Lung (tissue), 12 donors: ENCODE results near the gene RALGAPA2. TPM values are rescaled to one million over a fixed set of nuclear protein-coding genes. Genes with fewer than 3 reads are reported as not detected.

Experiments
- ATAC-seq: fragments of 200-7000 bp; cut with Tn5 transposase; one replicate; pipeline ENCODE4 v1.9.1; 2020; ENCODE audit warnings: moderate number of reproducible peaks; ENCODE audit not compliant: insufficient read depth, low FRiP score
- DNase-seq, 3 donors: peaks; one replicate each; pipeline ENCODE4 v3.0.0-alpha.2; 2013 to 2017
- H3K27ac ChIP-seq, 2 donors: one replicate each; pipeline ENCODE4 v1.5.1; 2013; ENCODE audit warnings: mild to moderate bottlenecking in 2 of 2, moderate library complexity in 2 of 2, control low read depth in 1 of 2, inconsistent platforms in 1 of 2, low read depth in 1 of 2, low read length in 1 of 2
- H3K27me3 ChIP-seq, 3 donors: one replicate each; pipeline ENCODE4 v1.5.1; 2013; ENCODE audit warnings: low read length in 2 of 3; ENCODE audit not compliant: control insufficient read depth in 3 of 3, insufficient read depth in 3 of 3
- H3K36me3 ChIP-seq, 4 donors: one replicate each; pipeline ENCODE4 v1.5.1; 2013; ENCODE audit warnings: low read length in 4 of 4, mild to moderate bottlenecking in 1 of 4, moderate library complexity in 1 of 4; ENCODE audit not compliant: control insufficient read depth in 4 of 4, insufficient read depth in 4 of 4
- H3K4me1 ChIP-seq, 5 donors: one replicate each; pipeline ENCODE4 v1.5.1; 2013; ENCODE audit warnings: low read length in 5 of 5, mild to moderate bottlenecking in 2 of 5, moderate library complexity in 1 of 5; ENCODE audit not compliant: control insufficient read depth in 5 of 5, insufficient read depth in 5 of 5
- H3K4me3 ChIP-seq: one replicate; pipeline ENCODE4 v1.5.1; 2013; ENCODE audit warnings: mild to moderate bottlenecking, control low read depth, moderate library complexity
- H3K9ac ChIP-seq, 2 donors: one replicate each; pipeline ENCODE4 v1.5.1; 2013; ENCODE audit warnings: low read length in 2 of 2, control low read depth in 1 of 2; ENCODE audit not compliant: insufficient read depth in 1 of 2
- H3K9me3 ChIP-seq, 4 donors: one replicate each; pipeline ENCODE4 v1.5.1; 2013; ENCODE audit warnings: low read length in 3 of 4, mild to moderate bottlenecking in 1 of 4, moderate library complexity in 1 of 4; ENCODE audit not compliant: control insufficient read depth in 4 of 4, insufficient read depth in 3 of 4
- CTCF ChIP-seq: IDR thresholded peaks from 2 replicates; pipeline ENCODE4 v1.5.1; 2012; ENCODE audit warnings: mild to moderate bottlenecking; ENCODE audit errors: control extremely low read depth, extremely low read depth
- WGBS, 2 donors: extraction: QIAGEN DNeasy Blood & Tissue Kit; methylation state at CpG; one replicate each; pipeline ENCODE4 v1.1.7; 2013; 5-methylcytosine and 5-hydroxymethylcytosine counted together
- polyA plus RNA-seq, 2 donors: library from polyadenylated mRNA; stranded (reverse); fragments of 200-250 nt; gene quantifications; one replicate each; pipeline ENCODE4 v1.2.1, GENCODE V29; 2013
- total RNA-seq, 2 donors: library from RNA; depleted of rRNA in 1 of 2; stranded (reverse); fragments of >200 nt in 1 of 2; gene quantifications; one replicate each; pipeline ENCODE4 v1.2.1, GENCODE V29; 2014 to 2021
- donor health status: control.
- donor health status: control.
- donor health status: Bipolar disorder and iron deficiency.
- donor health status: healthy.
- donor health status: DM: yes; HTN: yes; CAD: no.

RALGAPA2 gene
- total and polyA plus RNA-seq, 4 donors, result 12.1 to 83.4 (median 55.6) TPM

- Histone ChIP-seq H3K27ac (no peak overlapping the region), H3K9ac (no peak overlapping the region), H3K4me3 (no peak overlapping the region), H3K36me3 (peaks cover 0 to 33% (median 2%) of the 10 kb centered on the region in 4 donors), H3K9me3 (peaks cover 0 to 2% (median 0%) of the 10 kb centered on the region in 4 donors), H3K4me1 (peaks cover 0 to 3% (median 0%) of the 10 kb centered on the region in 5 donors), H3K27me3 (no peaks in the 10 kb centered on the region)
- no peak for ATAC-seq
- 89 to 94% methylated on average over 6 of the region's 6 CpGs for WGBS, 2 donors
- no peak for DNase-seq
- no peak for TF ChIP-seq CTCF
Measured at GRCh38 chr20:20435453-20435852, 277.0 kb downstream of the RALGAPA2 start.

DNA sequence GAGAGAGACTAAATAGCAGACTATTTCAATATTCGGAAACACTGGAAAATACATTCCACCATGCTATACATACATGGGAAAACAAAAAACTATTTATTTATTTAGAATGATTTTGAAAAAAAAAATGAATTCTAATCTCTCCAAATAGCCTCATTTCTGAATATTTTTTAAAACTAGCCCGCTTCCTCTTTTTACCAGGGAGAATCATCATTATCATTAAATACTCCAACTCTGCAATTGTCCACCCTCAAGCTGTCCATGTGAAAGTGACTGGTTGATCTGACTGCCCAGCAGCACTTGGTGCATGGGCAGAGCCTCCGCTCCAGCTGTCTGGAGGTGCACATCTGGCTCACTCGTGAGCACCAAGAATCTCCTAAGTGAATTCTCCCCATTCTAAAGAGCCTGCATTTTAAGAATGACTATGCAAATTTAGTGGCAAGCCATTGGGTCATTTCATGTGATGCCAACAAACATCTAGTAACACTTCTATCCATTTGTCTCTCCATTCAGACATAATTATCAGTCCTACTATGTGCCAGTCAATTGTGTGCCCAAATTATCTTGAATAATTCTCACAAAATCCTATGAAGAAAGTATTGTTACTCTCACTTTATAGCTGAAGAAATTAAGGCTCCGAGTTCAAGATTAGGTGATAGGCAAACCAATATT is 279.7 kb downstream of the RALGAPA2 start:
- DNase-seq (no peak), ATAC-seq (no peak)
- no peak for TF ChIP-seq CTCF
- Histone ChIP-seq H3K4me1 (no peaks in the 10 kb centered on the region), H3K27me3 (no peaks in the 10 kb centered on the region), H3K4me3 (no peak overlapping the region), H3K27ac (no peak overlapping the region), H3K9me3 (peaks cover 0 to 2% (median 0%) of the 10 kb centered on the region in 4 donors), H3K36me3 (peaks cover 0 to 33% (median 2%) of the 10 kb centered on the region in 4 donors), H3K9ac (no peak overlapping the region)
- 96% methylated on average over 5 of the region's 5 CpGs for WGBS, 2 donors

DNA sequence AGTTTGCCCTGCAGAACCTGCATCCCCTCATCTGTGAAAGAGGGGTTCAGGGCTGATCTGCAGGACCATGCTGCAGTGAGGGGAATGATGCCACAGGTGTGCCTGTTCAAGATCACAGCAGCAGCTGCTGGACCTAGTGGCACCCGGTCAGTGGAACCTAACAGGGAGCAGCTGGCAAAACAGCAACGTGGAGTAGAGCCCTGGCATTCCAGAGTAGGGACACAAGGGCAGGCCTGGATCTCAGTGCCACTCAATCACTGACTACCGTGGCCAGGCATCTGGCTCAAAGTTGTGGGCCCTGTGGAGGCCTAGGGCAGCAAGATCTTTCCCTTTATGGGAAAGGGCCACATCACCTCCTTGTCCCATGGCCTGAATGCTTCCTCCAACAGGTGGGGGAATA is 282.4 kb downstream of the RALGAPA2 start:
- no peak for ATAC-seq
- Histone ChIP-seq H3K9me3 (peaks cover 0 to under 1% (median 0%) of the 10 kb centered on the region in 4 donors), H3K27ac (no peak overlapping the region), H3K9ac (no peak overlapping the region), H3K27me3 (no peaks in the 10 kb centered on the region), H3K36me3 (peaks cover 0 to 21% (median 0%) of the 10 kb centered on the region in 4 donors), H3K4me1 (no peaks in the 10 kb centered on the region), H3K4me3 (no peak overlapping the region)
- DNase-seq, result no peak
- 87 to 96% methylated on average over 3 of the region's 3 CpGs for WGBS, 2 donors
- no peak for TF ChIP-seq CTCF
